Astrocyte (in vitro differentiated cells and primary cell): ENCODE data around the gene MLLT10.

Experiments used
- EZH2 ChIP-seq: IDR thresholded peaks from 2 replicates; pipeline ENCODE4 v1.6.1; 2012; ENCODE audit warnings: mild to moderate bottlenecking, low read length, inconsistent platforms; ENCODE audit not compliant: insufficient read depth
- TF ChIP-seq, protein P1 (sequence below): IDR thresholded peaks from 2 replicates; pipeline ENCODE4 v1.5.1; 2011; ENCODE audit warnings: low read depth, mild to moderate bottlenecking, inconsistent platforms, low read length, moderate library complexity; ENCODE audit not compliant: insufficient read depth

DNA sequence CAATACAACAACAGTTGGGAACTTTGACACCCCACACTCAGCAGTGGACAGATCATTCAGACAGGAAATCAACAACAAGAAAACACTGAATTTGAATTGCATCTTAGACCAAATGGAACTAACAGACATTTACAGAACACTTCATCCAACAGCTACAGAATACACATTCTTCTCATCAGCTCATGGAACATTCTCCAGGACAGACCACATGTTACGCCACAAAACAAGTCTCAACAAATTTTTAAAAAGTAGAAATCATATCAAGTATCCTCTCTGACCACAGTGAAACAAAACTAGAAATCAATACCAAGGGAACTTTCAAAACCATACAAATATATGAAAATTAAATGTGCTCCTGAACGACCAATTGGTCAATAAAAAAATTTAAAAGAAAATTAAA lies 257.2 kb downstream of the MLLT10 start:
- TF ChIP-seq, protein P1, sequence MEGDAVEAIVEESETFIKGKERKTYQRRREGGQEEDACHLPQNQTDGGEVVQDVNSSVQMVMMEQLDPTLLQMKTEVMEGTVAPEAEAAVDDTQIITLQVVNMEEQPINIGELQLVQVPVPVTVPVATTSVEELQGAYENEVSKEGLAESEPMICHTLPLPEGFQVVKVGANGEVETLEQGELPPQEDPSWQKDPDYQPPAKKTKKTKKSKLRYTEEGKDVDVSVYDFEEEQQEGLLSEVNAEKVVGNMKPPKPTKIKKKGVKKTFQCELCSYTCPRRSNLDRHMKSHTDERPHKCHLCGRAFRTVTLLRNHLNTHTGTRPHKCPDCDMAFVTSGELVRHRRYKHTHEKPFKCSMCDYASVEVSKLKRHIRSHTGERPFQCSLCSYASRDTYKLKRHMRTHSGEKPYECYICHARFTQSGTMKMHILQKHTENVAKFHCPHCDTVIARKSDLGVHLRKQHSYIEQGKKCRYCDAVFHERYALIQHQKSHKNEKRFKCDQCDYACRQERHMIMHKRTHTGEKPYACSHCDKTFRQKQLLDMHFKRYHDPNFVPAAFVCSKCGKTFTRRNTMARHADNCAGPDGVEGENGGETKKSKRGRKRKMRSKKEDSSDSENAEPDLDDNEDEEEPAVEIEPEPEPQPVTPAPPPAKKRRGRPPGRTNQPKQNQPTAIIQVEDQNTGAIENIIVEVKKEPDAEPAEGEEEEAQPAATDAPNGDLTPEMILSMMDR = no peak
- no peak for TF ChIP-seq EZH2
